RWPE1 (cell line): ENCODE measurements around the gene KLHDC7B.
"Not testable (repeated sequence)": the region's sequence is repeated elsewhere in the genome, so short reads cannot be mapped to it uniquely, and the experiment has no call there.

Source experiments
- CTCF ChIA-PET: fragments of 350-600 bp; sonication (Branson Sonifier 250); formaldehyde crosslinking; extraction: SDS; loops from one replicate; lab custom pipeline; 2021; lab: Yijun Ruan, JAX
- POLR2A ChIA-PET: fragments of 400-600 bp; formaldehyde crosslinking; extraction: SDS; loops from one replicate; lab custom pipeline; 2020; ENCODE audit warnings: antibody characterized with exemption; ENCODE audit not compliant: low non-redundant PET; lab: Yijun Ruan, JAX
- DNase-seq: peaks from one replicate; pipeline ENCODE4 v3.0.0; 2012; ENCODE audit warnings: low spot score
- H3K27ac ChIP-seq: fragments of 450-650 bp; 2 replicates; pipeline ENCODE4 v1.5.1; 2017
- TF ChIP-seq, protein P1 (sequence below): fragments of 450-650 bp; conservative IDR thresholded peaks from 2 replicates; pipeline ENCODE4 v1.5.1; 2017; ENCODE audit warnings: low read depth, mild to moderate bottlenecking

KLHDC7B gene

DNA sequence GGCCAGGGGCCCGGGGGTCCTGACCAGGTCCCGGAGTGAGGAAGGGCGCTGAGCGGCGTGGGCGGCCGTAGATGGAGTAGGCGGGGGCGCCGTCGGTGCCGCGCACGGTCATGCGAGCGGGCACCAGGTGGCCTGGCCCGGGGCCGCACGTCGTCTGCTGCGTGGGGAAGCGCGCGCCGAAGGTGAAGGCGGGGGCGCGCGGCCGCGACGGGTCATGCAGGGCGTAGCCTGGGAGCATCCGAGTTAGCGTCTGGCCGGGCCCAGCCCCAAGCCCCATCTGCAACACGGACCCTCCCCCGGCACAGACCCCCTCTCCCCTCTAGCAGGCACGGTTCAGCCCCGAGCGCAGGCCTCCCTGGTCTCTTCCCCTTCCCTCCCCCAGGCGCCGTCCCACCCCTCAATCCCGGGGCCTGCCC is 14.1 kb upstream of the KLHDC7B start:
- DNase-seq: no peak
- peak overlapping the region; percentile 97 for H3K27ac ChIP-seq
- ChIA-PET POLR2A (interaction anchor here (0.6 to 1.3 kb wide), 4 partner anchors 14 to 35 kb away, joined by 3 to 11 read pairs (median 6); partner anchors contain the start of genes KLHDC7B and SYCE3), CTCF (interaction anchor here (1.0 kb wide), 1 partner anchor 31 kb away, joined by 4 read pairs; the partner anchor contains the start of gene SYCE3)
- TF ChIP-seq, protein P1, sequence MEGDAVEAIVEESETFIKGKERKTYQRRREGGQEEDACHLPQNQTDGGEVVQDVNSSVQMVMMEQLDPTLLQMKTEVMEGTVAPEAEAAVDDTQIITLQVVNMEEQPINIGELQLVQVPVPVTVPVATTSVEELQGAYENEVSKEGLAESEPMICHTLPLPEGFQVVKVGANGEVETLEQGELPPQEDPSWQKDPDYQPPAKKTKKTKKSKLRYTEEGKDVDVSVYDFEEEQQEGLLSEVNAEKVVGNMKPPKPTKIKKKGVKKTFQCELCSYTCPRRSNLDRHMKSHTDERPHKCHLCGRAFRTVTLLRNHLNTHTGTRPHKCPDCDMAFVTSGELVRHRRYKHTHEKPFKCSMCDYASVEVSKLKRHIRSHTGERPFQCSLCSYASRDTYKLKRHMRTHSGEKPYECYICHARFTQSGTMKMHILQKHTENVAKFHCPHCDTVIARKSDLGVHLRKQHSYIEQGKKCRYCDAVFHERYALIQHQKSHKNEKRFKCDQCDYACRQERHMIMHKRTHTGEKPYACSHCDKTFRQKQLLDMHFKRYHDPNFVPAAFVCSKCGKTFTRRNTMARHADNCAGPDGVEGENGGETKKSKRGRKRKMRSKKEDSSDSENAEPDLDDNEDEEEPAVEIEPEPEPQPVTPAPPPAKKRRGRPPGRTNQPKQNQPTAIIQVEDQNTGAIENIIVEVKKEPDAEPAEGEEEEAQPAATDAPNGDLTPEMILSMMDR: no peak

DNA sequence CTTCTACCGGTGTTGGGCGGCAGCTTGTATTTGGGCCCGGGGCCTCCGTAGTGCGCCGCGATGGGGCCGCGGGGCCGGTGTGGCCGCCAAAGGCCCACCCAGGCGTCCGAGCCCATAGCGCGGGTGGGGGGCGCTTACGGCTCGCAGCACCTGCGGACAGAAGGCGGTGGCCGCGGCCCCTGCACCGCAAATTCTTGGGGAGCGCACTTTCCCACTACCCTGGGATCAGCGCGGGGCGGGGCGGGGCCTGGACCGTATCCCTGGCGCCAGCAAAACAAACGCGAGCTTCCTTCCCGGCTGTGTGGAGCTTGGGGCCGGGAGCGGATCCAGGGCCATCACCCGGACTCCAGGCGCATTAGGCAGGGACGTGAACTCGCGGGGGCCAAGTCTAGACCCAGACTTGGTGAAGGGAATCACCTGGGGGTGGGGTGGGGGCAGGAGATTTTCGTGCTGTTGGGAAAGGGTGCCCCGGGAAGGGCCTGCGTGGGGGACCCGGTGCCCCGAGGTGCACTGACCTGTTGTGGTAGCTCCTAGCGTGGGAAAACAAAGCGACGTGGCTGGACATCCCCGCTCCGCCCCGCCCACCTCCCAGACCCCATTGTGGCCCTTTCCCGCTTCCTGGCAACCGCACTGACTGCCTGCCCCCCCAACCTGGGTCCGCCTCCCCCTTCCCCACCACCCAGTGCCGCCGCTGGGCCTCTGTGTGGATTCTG is 13.6 kb upstream of the KLHDC7B start:
- DNase-seq: no peak
- H3K27ac ChIP-seq: peak overlapping the region; percentile 97
- CTCF ChIA-PET: interaction anchor here (0.6 to 1.0 kb wide), 3 partner anchors 31 to 89 kb away, joined by 3 to 4 read pairs (median 3); partner anchors contain the start of gene SYCE3
- POLR2A ChIA-PET: interaction anchor here (0.6 to 1.3 kb wide), 4 partner anchors 14 to 34 kb away, joined by 3 to 11 read pairs (median 6); partner anchors contain the start of genes KLHDC7B and SYCE3
- TF ChIP-seq, protein P1: no peak

DNA sequence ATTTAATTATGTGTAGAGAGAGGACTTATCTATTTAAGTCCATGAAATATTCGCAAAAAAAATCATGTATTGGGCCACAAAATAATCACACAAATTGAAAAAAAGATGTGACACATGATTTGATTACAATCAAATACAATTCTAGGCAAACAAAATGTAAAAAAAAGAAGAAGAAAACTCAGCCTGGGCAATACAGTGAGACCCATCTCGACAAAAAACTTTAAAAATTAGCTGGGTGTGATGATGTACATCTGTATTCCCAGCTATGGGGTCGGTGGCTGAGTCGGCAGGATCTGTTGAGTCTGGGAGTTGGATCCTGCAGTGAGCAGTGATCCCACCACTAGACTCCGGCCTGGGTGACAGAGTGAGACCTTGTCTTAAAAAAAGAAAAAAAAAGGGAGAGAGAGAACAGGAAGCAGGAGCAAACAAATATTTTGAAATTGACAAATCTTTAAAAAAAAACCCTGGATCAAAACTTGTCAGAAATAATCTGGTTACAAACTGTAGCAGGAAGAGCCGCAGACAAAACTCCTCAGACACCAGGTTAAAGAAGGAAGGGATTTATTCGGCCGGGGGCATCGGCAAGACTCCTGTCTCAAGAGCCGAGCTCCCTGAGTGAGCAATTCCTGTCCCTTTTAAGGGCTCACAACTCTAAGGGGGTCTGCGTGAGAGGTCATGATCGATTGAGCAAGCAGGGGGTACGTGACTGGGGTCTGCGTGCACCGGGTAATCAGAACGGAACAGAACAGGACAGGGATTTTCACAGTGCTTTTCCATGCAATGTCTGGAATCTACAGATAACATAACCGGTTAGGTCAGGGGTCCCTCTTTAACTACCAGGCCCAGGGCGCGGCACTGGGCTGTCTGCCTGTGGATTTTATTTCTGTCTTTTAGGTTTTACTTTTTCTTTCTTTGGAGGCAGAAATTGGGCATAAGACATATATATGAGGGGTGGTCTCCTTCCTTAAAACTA is 12.6 kb upstream of the KLHDC7B start:
- CTCF ChIA-PET: no interaction called here
- POLR2A ChIA-PET: no interaction called here
- DNase-seq: no peak
- peak overlapping the region; percentile 97 for H3K27ac ChIP-seq
- TF ChIP-seq, protein P1: no peak

DNA sequence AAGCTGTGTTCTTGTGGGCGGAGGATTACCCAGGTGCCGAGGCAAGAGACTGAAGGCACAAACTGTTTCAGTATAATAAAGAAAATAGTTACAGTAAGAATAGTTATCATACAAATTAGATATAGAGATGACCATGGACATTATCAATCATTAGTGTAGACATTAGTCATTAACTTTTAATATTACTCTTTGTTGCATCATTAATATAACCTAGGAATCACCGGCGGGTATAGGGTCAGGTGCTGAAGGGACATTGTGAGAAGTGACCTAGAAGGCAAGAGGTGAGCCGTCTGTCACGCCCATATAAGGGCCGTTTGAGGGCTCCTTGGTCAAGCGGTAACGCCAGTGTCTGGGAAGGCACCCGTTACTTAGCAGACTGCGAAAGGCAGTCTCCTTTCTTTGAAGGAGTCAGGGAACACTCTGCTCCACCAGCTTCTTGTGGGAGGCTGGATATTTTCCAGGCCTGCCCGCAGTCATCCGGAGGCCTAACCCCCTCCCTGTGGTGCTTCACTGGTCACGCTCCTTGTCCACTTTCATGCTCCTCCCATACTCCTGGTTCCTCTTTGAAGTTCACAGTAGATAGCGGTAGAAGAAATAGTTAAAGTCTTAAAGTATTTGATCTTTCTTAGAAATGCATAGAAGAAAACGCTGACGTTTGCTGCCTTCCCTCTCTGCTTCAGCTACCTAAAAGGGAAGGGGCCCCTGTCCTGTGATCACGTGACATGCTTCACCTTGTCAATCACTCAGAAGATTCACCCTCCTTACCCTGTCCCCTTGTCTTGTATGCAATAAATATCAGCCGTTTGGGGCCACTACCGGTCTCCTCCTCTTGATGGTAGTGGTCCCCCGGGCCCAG is 11.6 kb upstream of the KLHDC7B start:
- CTCF ChIA-PET, POLR2A ChIA-PET, DNase-seq: not testable (repeated sequence)
- peak overlapping the region; percentile 32; the same call in 1 of the 2 replicates for H3K27ac ChIP-seq

DNA sequence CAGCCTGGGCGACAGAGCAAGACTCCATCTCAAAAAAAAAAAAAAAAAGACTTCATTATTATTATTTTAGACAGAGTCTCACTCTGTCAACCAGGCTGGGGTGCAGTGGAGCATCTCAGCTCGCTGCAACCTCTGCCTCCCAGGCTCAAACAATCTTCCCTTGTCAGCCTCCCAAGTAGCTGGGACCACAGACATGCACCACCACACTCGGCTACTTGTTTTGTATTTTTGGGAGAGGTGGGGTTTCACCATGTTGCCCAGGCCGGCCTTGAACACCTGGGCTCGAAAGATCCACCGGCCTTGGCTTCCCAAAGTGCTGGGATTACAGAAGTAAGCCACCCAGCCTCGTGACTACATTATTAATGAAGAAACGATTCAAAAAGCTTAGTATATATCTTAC is 10.6 kb upstream of the KLHDC7B start:
- CTCF ChIA-PET: no interaction called here
- H3K27ac ChIP-seq: no peak overlapping the region
- DNase-seq: no peak
- POLR2A ChIA-PET: no interaction called here
- TF ChIP-seq, protein P1: no peak

DNA sequence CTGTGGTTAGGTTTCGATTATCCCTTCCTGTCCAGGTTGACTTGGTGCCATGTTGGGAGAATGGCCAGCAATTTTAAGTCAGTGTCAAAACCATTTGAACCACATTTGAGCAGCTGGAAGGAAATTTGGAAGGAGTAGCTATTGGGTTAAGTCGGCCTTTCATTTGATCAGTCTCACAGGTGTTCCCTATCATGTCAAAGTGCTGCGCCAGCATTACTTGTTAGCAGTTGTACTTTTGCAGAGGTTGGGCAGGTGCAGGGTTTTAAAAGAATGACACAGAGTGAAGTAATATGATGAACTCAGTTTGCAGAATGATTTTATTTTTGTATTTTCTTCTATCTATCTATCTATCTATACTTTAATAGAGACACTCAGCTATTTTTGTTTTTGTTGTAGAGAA is 9.5 kb upstream of the KLHDC7B start:
- DNase-seq: no peak
- ChIA-PET CTCF (no interaction called here), POLR2A (no interaction called here)
- H3K27ac ChIP-seq: no peak overlapping the region
- TF ChIP-seq, protein P1: no peak
